Stimulated activated naive CD4-positive, alpha-beta T cell (primary cell): ENCODE measurements around the gene LIG3.
"Not testable (repeated sequence)": the region's sequence is repeated elsewhere in the genome, so short reads cannot be mapped to it uniquely, and the experiment has no call there.

ENCODE experiments used
- DNase-seq, 6 experiments: peaks; one replicate each; lab custom pipeline; 2025; lab: John Stamatoyannopoulos, UW

LIG3 gene

GRCh38 chr17:34980353-34980680 is at the start of gene LIG3:
Gene LIG3 (plus strand): TSS chr17:34980512. CDS start chr17:34983006, 2,494 bp downstream.
- DNase-seq, result peak; percentile 89 to 97 (median 90)

GRCh38 chr17:34950780-34951179 is 29.5 kb upstream of the LIG3 start:
- not testable (repeated sequence) for DNase-seq

- no peak for DNase-seq
Measured at GRCh38 chr17:34958438-34958837, 21.9 kb upstream of the LIG3 start.

GRCh38 chr17:34961093-34961911 is 19.0 kb upstream of the LIG3 start, which contains the start of the genes CCT6B and ZNF830:
Gene CCT6B (minus strand): TSS chr17:34961460. CDS start chr17:34961393, 67 bp downstream.
Gene ZNF830 (plus strand): TSS chr17:34961540. CDS start chr17:34961567, 27 bp downstream.
- DNase-seq, result peak; percentile 81 to 93 (median 88)

- DNase-seq, result no peak
Measured at GRCh38 chr17:34974179-34974578, 6.1 kb upstream of the LIG3 start.

GRCh38 chr17:34974794-34975785 is 5.2 kb upstream of the LIG3 start:
- DNase-seq, result no peak

- no peak for DNase-seq
Measured at GRCh38 chr17:34979153-34979552, 1.2 kb upstream of the LIG3 start.

- DNase-seq, result no peak
Measured at GRCh38 chr17:34979650-34980352, 511 bp upstream of the LIG3 start.

GRCh38 chr17:34980681-34981537 is 597 bp downstream of the LIG3 start:
- DNase-seq, result peak in 5 of 6 experiments; percentile 61 to 97 (median 79)

- no peak for DNase-seq
Measured at GRCh38 chr17:34981538-34982241, 1.4 kb downstream of the LIG3 start.

- DNase-seq, result no peak
Measured at GRCh38 chr17:34987232-34987631, 6.9 kb downstream of the LIG3 start.

GRCh38 chr17:34988644-34989043 is 8.3 kb downstream of the LIG3 start:
- DNase-seq, result no peak

GRCh38 chr17:34989473-34989872 is 9.2 kb downstream of the LIG3 start:
- DNase-seq, result no peak

GRCh38 chr17:34990921-34991365 is 10.6 kb downstream of the LIG3 start:
- no peak for DNase-seq

GRCh38 chr17:34991606-34992005 is 11.3 kb downstream of the LIG3 start:
- no peak for DNase-seq

- no peak for DNase-seq
Measured at GRCh38 chr17:34993031-34993430, 12.7 kb downstream of the LIG3 start.

- no peak for DNase-seq
Measured at GRCh38 chr17:34996422-34997285, 16.3 kb downstream of the LIG3 start.

GRCh38 chr17:34997355-34997862 is 17.1 kb downstream of the LIG3 start:
- DNase-seq, result no peak

- DNase-seq, result peak; percentile 32 to 78 (median 71)
Measured at GRCh38 chr17:34998205-34998604, 17.9 kb downstream of the LIG3 start.
